Measurements from ENCODE around the gene LCAT. TPM values are rescaled to one million over a fixed set of nuclear protein-coding genes. Genes with fewer than 3 reads are reported as not detected.

Gene LCAT
- total RNA-seq, 1 experiment from 2014 or later = 17.8 TPM

- Histone ChIP-seq H3T11ph (ENCODE audit: low read length) (no peak overlapping the region), H2AFZ (ENCODE audit: low read length) (no peak overlapping the region), H2BK120ac (ENCODE audit: low read depth, low read length, poor library complexity, severe bottlenecking) (no peak overlapping the region), H2BK20ac (ENCODE audit: low read depth, low read length, poor library complexity, severe bottlenecking) (no peak overlapping the region), H3K4me1 (ENCODE audit: insufficient read depth, low read length) (no peaks in the 10 kb centered on the region), H3K18ac (ENCODE audit: insufficient read length, low read depth, low read length) (no peak overlapping the region), H4K5ac (ENCODE audit: insufficient read length, low read depth, low read length) (no peak overlapping the region), H3K79me2 (ENCODE audit: insufficient read depth, low read length) (no peaks in the 10 kb centered on the region), H3K23ac (ENCODE audit: insufficient read length, low read depth, low read length) (no peak overlapping the region), H3K4ac (ENCODE audit: low read depth, low read length) (no peak overlapping the region), H4K8ac (replicated peaks; ENCODE audit: insufficient read length, low read depth, low read length) (no peak overlapping the region), H3K4me2 (ENCODE audit: insufficient read depth, insufficient read length, low read length) (no peak overlapping the region), H3K27ac (ENCODE audit: insufficient read length, low read depth, low read length) (no peak overlapping the region), H4K91ac (ENCODE audit: insufficient read length, low read depth, low read length) (no peak overlapping the region), H3K56ac (ENCODE audit: insufficient read length, low read depth, low read length) (no peak overlapping the region), H3K9me3 (ENCODE audit: control insufficient read depth, low read depth, low read length) (no peaks in the 10 kb centered on the region), H3K23me2 (ENCODE audit: insufficient read length, low read depth, low read length, poor library complexity, severe bottlenecking) (no peaks in the 10 kb centered on the region), H2BK12ac (ENCODE audit: insufficient read length, low read depth, low read length) (no peak overlapping the region), H2BK5ac (ENCODE audit: insufficient read length, low read length) (no peak overlapping the region), H3K14ac (ENCODE audit: insufficient read depth, low read length) (no peak overlapping the region), H3K9ac (ENCODE audit: extremely low read depth, insufficient read length, low read length) (no peak overlapping the region), H3K27me3 (ENCODE audit: insufficient read depth, low read length) (no peaks in the 10 kb centered on the region), H2BK15ac (ENCODE audit: low read depth, low read length) (no peak overlapping the region), H4K20me1 (ENCODE audit: control insufficient read depth, insufficient read depth, insufficient read length) (no peaks in the 10 kb centered on the region), H3K79me1 (ENCODE audit: insufficient read depth, low read depth, low read length, poor library complexity, severe bottlenecking) (no peaks in the 10 kb centered on the region), H2AK5ac (ENCODE audit: insufficient read length, low read length) (no peak overlapping the region)
- Mint-ChIP-seq H3K27me3 (ENCODE audit: low read depth) (no peaks in the 10 kb centered on the region), H3K36me3 (ENCODE audit: insufficient read depth in 1 of 3, low read depth in 3 of 3) (peaks cover 17 to 68% (median 49%) of the 10 kb centered on the region in 3 experiments; a peak in 6 of 7 replicates), H3K4me1 (no peaks in the 10 kb centered on the region), H3K27ac (no peak overlapping the region), H3K9me3 (no peaks in the 10 kb centered on the region), H3K4me3 (no peak overlapping the region)
- WGBS (ENCODE audit: extremely low coverage, insufficient read length, low lambda C conversion rate) = no CpG with 5 or more reads among the region's 8 CpGs
- TF ChIP-seq CTCF (conservative IDR thresholded peaks at IDR 0.05) = no peak
- DNase-seq = no peak
Observed at GRCh38 chr16:67953641-67954375, 9.9 kb upstream of the LCAT start.

Measured in H9 (cell line).